M059J (cell line): ENCODE data around the gene PCDHGA2. TPM values are rescaled to one million over a fixed set of nuclear protein-coding genes. Genes with fewer than 3 reads are reported as not detected.
"Not testable (repeated sequence)": the region's sequence is repeated elsewhere in the genome, so short reads cannot be mapped to it uniquely, and the experiment has no call there.

Experiments
- DNase-seq: peaks from one replicate; pipeline ENCODE4 v3.0.0-alpha.2; 2012; ENCODE audit warnings: low read depth
- total RNA-seq: library from RNA; depleted of rRNA; stranded (reverse); fragments of >200 nt; shearing (Covaris generic); gene quantifications from 2 replicates; pipeline ENCODE4 v1.2.3, GENCODE V29; 2014; rRNA removed

The PCDHGA2 gene
- total RNA-seq = 0.22 and 0.32 TPM in 2 replicates

- DNase-seq = no peak
These were observed at the start of gene PCDHGA2 for GRCh38 chr5:141338538-141339306. TSS of gene PCDHGA2 (plus strand) at chr5:141338760.

- DNase-seq = no peak
These were observed 40.2 kb upstream of the PCDHGA2 start for GRCh38 chr5:141298376-141298775.

GRCh38 chr5:141303756-141304155 lies 34.8 kb upstream of the PCDHGA2 start, which contains the start of gene SLC25A2:
TSS of gene SLC25A2 (minus strand) at chr5:141304049. CDS start at chr5:141303865, 184 bp downstream.
- no peak for DNase-seq

GRCh38 chr5:141306630-141307029 lies 31.9 kb upstream of the PCDHGA2 start:
- no peak for DNase-seq

- DNase-seq = no peak
These were observed 24.8 kb upstream of the PCDHGA2 start for GRCh38 chr5:141313711-141314110.

- DNase-seq = not testable (repeated sequence)
These were observed 21.6 kb upstream of the PCDHGA2 start for GRCh38 chr5:141316963-141317362.

GRCh38 chr5:141319202-141319601 lies 19.4 kb upstream of the PCDHGA2 start:
- DNase-seq = no peak

GRCh38 chr5:141319699-141320098 lies 18.9 kb upstream of the PCDHGA2 start:
- DNase-seq = no peak

GRCh38 chr5:141320225-141321169 lies 18.1 kb upstream of the PCDHGA2 start, which contains the start of gene TAF7:
TSS of gene TAF7 (minus strand) at chr5:141320784. CDS start at chr5:141320044, 740 bp downstream.
- DNase-seq = peak; percentile 89

GRCh38 chr5:141322261-141322660 lies 16.3 kb upstream of the PCDHGA2 start:
- DNase-seq = no peak

GRCh38 chr5:141326088-141326854 lies 12.3 kb upstream of the PCDHGA2 start:
- DNase-seq = peak; percentile 83

- DNase-seq = peak; percentile 38
These were observed 10.3 kb upstream of the PCDHGA2 start for GRCh38 chr5:141328231-141328630.

GRCh38 chr5:141330299-141331080 lies 8.1 kb upstream of the PCDHGA2 start, which contains the start of gene PCDHGA1:
TSS of gene PCDHGA1 (plus strand) at chr5:141330514.
- DNase-seq = no peak

- DNase-seq = not testable (repeated sequence)
These were observed 6.0 kb upstream of the PCDHGA2 start for GRCh38 chr5:141332571-141332970.

GRCh38 chr5:141340781-141341354 lies 2.3 kb downstream of the PCDHGA2 start:
- DNase-seq = not testable (repeated sequence)

- DNase-seq = no peak
These were observed 4.2 kb downstream of the PCDHGA2 start for GRCh38 chr5:141342773-141343172.

GRCh38 chr5:141343242-141343952 lies 4.8 kb downstream of the PCDHGA2 start, which contains the start of gene PCDHGA3:
TSS of gene PCDHGA3 (plus strand) at chr5:141343829. CDS start at chr5:141344034, 205 bp downstream.
- DNase-seq = no peak

- DNase-seq = no peak
These were observed 5.4 kb downstream of the PCDHGA2 start for GRCh38 chr5:141343953-141344463.

GRCh38 chr5:141345327-141345726 lies 6.8 kb downstream of the PCDHGA2 start:
- DNase-seq = no peak
